H54 (cell line): ENCODE measurements around the gene PITHD1.
A peak's percentile ranks its signal among the peaks of the same experiment; 100 is the strongest.
"Not testable (repeated sequence)": the region's sequence is repeated elsewhere in the genome, so short reads cannot be mapped to it uniquely, and the experiment has no call there.

ENCODE experiments used
- DNase-seq: peaks from one replicate; pipeline ENCODE4 v3.0.0; 2011; ENCODE audit warnings: low spot score, mixed read lengths; ENCODE audit not compliant: insufficient read length
- FAIRE-seq: peaks from 3 replicates; lab custom pipeline; 2011; peaks lifted over from hg19 to GRCh38; lab: Jason Lieb, UNC
- POLR2A ChIP-seq: IDR thresholded peaks from 2 replicates; pipeline ENCODE4 v1.6.1; 2011; ENCODE audit warnings: low read depth, mild to moderate bottlenecking, low read length

Gene PITHD1

GRCh38 chr1:23752909-23753308, 25.3 kb upstream of the PITHD1 start:
- FAIRE-seq (no peak), DNase-seq (no peak)
- TF ChIP-seq POLR2A: no peak

- TF ChIP-seq POLR2A: no peak
- FAIRE-seq: peak; percentile 90
- no peak for DNase-seq
Observed at GRCh38 chr1:23756676-23757075, 21.5 kb upstream of the PITHD1 start.

- no peak for TF ChIP-seq POLR2A
- DNase-seq: no peak
- no peak for FAIRE-seq
Observed at GRCh38 chr1:23757812-23758211, 20.4 kb upstream of the PITHD1 start.

- TF ChIP-seq POLR2A: no peak
- no peak for DNase-seq
- no peak for FAIRE-seq
Observed at GRCh38 chr1:23759277-23759676, 18.9 kb upstream of the PITHD1 start.

- no peak for TF ChIP-seq POLR2A
- FAIRE-seq (no peak), DNase-seq (no peak)
Observed at GRCh38 chr1:23763041-23763577, 15.1 kb upstream of the PITHD1 start.

- no peak for DNase-seq
- no peak for TF ChIP-seq POLR2A
- FAIRE-seq: no peak
Observed at GRCh38 chr1:23768733-23769132, 9.5 kb upstream of the PITHD1 start.

- DNase-seq (peak; percentile 26), FAIRE-seq (peak; percentile 80)
- no peak for TF ChIP-seq POLR2A
Observed at GRCh38 chr1:23772049-23772853, 6.0 kb upstream of the PITHD1 start.

DNA sequence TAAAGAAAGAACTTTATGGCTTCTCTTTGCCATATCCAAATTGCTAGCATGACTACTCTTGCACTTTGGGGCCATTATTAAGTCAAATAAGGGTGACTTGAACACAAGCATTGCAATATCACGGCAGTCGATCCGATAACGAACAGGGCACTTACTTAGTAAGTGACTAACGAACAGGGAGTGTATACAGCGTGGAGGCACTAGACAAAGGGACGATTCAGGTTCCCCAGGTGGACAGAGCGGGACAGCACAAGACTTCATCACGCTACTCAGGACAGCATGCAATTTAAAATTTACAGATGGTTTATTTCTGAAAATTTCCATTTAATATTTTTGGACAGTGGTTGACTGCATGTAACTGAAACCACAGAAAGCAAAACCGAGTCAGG, 5.4 kb upstream of the PITHD1 start:
- no peak for TF ChIP-seq POLR2A
- no peak for FAIRE-seq
- no peak for DNase-seq

DNA sequence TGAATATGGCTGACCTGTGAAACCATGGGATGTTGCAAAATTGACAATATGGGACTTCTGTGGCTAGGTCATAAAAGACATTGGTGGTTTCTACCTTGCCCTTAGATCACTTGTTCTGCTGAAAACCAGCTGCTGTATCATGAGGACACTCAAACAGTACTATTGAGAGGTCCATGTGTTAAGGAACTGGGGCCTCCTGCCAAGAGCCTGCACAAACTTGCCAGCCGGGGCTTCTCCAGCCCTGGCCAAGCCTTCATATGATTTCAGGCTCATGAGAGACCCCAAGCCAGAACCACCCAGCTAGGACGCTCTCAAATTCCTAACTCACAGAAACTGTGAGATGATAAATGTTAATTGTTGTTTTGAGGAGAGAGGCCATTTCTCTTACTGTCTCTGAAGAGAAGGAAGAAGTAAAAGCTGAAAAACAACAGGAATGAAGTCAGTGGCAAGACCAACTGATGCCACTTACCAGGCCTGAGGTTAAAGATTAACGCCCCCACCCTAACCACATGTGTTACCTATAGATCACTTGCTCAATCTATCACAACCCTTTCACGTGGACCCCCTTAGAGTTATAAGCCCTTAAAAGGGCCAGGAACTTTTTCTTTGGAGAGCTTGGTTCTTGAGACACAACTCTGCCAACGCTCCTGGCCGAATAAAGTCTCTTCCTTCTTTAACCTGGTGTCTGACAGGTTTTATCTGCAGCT, 3.9 kb upstream of the PITHD1 start:
- FAIRE-seq (no peak), DNase-seq (no peak)
- no peak for TF ChIP-seq POLR2A

DNA sequence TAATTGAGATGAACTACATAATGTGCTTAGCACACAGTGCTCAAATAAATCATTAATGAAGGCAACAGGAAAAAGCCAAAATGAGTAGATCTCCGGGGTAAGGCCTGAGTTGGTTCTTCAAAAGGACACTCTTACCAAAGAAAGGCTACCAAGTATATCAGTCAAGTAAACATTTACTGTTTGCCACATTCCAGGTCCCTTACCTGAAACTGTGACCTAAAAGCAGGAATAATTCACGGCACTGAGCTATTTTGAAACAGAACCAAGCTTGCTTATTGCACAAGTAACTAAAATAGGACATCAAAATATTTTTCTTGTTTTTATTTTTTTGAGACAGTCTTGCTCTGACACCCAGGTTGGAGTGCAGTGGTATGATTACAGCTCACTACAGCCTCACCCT, 2.0 kb upstream of the PITHD1 start:
- FAIRE-seq: no peak
- DNase-seq: no peak
- TF ChIP-seq POLR2A: no peak

GRCh38 chr1:23779826-23780371, 1.7 kb downstream of the PITHD1 start:
- DNase-seq (no peak), FAIRE-seq (peak; percentile 48)
- TF ChIP-seq POLR2A: no peak

DNA sequence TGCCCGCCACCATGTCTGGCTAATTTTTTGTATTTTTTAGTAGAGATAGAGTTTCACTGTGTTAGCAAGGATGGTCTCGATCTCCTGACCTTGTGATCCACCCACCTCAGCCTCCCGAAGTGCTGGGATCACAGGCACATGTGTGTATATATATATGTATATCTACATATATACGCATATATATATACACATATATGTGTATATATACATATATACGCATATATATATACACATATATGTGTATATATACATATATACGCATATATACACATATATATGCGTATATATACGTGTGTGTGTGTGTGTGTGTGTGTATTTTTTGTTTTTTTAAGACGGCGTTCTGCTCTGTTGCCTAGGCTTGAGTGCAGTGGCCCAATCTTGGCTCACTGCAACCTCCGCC, 4.9 kb downstream of the PITHD1 start:
- not testable (repeated sequence) for FAIRE-seq, DNase-seq

DNA sequence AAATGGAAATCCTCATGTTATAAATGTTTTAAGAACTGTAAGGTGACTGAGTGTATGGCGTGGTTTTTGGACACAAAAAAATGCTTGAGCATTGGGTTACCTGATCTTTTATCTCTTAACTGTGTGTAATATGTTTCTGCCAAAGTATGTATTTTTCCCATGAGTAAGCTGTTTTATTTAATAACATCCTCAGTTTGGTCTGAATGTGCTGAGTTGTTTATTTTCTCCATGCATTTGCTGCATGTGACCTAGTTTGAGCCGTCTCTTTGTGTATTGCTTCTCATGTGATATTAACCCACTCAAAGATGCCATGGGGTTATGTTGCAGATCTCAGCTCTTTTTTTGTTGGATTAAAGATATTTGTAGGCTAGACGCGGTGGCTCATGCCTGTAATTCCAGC, 6.6 kb downstream of the PITHD1 start:
- no peak for FAIRE-seq
- no peak for DNase-seq
- no peak for TF ChIP-seq POLR2A

GRCh38 chr1:23787701-23788100, 9.5 kb downstream of the PITHD1 start:
- TF ChIP-seq POLR2A: no peak
- DNase-seq (no peak), FAIRE-seq (no peak)
